ENCODE measurements around the gene ERP44. TPM values are rescaled to one million over a fixed set of nuclear protein-coding genes. Genes with fewer than 3 reads are reported as not detected.
"Not testable (repeated sequence)": the region's sequence is repeated elsewhere in the genome, so short reads cannot be mapped to it uniquely, and the experiment has no call there.

ERP44 gene
- total RNA-seq: 10 to 100 TPM; 10.1 to 15.7 (median 13.0) TPM

DNA sequence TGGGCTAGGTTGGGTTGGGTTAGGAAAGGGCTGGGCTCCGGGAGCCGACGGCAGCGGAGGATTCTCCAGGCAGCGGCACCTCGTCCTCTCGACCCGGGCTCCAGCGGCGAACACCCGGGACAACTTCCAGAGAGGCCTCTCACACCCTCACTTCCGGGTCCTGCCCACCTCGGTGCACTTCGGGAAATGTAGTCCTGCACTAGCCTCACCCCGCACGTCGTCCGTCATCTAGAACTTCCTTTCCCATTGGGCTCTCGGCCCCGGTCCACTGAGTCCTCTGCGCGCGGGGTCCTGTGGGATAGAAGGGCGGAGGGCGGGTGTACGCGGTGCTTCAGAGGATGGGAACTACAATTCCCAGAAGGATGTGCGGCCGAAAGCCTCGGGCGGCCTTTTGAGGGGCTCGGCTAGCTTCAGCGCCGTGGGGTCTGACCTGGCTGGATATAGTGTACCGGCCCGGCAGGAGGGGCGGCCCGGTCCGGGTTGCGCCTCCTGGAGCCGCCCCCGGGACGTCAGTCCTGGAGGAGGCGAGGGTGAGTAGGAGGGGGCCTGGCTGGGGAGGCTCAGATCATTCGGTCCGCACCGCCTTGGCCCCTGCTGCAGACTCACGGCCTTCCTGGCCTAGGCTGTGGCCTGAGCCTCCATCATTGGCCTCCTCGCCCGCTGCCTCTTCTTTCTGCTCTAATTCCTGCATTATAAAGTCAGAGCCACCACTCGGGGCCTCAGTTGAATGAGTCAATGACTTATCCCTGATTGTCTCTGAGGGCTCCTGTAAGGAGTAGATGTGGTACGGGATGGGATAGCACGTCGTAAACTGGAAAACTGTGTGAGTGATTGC is at the start of gene ERP44, which contains the start of gene INVS:
Gene ERP44, minus strand, starts transcription at position 114 of the 835 bp plus-strand sequence. CDS start 160 bp downstream, outside the sequence.
Gene INVS, plus strand, starts transcription at position 357 of the 835 bp plus-strand sequence. CDS start 5,279 bp downstream, outside the sequence.
- WGBS, 2 donors: 0 to 1% methylated on average over 28 to 54 of the region's 54 CpGs
- DNase-seq (ENCODE audit: low spot score in 2 of 2): peak; percentile 99 to 100
- intact Hi-C loops (cut with DNase I; ENCODE audit: low total_unique reads): no loop called here
- peak within 1 kb of the TSS; percentile 91 for H3K4me3 ChIP-seq (ENCODE audit: low read depth, poor library complexity, severe bottlenecking)
- TF ChIP-seq, protein P1, sequence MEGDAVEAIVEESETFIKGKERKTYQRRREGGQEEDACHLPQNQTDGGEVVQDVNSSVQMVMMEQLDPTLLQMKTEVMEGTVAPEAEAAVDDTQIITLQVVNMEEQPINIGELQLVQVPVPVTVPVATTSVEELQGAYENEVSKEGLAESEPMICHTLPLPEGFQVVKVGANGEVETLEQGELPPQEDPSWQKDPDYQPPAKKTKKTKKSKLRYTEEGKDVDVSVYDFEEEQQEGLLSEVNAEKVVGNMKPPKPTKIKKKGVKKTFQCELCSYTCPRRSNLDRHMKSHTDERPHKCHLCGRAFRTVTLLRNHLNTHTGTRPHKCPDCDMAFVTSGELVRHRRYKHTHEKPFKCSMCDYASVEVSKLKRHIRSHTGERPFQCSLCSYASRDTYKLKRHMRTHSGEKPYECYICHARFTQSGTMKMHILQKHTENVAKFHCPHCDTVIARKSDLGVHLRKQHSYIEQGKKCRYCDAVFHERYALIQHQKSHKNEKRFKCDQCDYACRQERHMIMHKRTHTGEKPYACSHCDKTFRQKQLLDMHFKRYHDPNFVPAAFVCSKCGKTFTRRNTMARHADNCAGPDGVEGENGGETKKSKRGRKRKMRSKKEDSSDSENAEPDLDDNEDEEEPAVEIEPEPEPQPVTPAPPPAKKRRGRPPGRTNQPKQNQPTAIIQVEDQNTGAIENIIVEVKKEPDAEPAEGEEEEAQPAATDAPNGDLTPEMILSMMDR (IDR thresholded peaks at IDR 0.05): no peak
- TF ChIP-seq POLR2A (IDR thresholded peaks at IDR 0.05): peak in 1 of 2 donors; percentile 22

DNA sequence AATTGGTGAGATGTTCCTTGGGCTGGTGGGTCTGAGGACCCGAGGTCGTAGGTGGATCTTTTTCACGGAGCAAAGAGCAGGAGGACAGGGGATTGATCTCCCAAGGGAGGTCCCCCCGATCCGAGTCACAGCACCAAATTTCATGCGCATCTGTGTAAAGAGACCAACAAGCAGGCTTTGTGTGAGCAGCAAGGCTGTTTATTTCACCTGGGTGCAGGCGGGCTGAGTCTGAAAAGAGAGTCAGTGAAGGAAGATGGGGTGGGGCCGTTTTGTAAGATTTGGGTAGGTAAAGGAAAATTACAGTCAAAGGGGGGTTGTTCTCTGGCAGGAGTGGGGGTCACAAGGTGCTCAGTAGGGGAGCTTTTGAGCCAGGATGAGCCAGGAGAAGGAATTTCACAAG is 47.2 kb upstream of the ERP44 start:
- DNase-seq (ENCODE audit: low spot score in 2 of 2); H3K4me3 ChIP-seq (ENCODE audit: low read depth, poor library complexity, severe bottlenecking); intact Hi-C loops (cut with DNase I; ENCODE audit: low total_unique reads): not testable (repeated sequence)
- 89 to 93% methylated on average over 8 of the region's 8 CpGs for WGBS, 2 donors

DNA sequence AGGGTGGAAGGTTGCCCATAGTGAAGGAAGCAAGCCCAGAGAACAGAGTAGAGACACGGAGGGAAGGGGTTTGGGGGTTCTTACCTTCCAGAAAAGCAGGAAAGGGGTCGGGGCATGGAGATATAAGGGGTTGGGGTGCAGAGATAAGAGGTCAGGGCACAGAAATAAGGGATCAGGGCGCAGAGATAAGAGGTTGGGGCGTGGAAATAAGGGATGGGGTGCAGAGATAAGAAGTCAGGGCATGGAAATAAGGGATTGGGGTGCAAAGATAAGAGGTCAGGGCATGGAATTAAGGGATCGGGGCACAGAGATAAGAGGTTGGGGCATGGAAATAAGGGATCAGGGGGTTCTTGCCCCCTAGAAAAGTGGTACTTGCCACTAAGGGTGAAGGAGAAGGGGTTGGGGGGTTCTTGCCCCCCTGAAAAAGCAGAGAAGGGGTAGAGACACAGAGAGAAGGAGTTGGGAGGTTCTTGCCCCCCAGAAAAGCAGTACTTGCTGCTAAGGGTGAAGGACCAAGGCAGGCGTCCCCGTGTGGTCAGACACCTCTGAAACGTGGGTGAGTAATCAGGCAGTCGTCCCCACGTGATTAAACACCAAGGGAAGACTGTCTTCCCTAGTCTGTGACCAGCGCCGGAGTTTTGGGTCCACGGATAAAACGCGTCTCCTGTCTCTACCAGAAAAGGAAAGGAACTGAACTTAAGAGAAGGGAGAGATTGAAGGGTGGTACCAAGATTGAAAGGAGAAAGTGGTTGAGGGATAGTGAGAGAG is 46.6 kb upstream of the ERP44 start:
- DNase-seq (ENCODE audit: low spot score in 2 of 2); H3K4me3 ChIP-seq (ENCODE audit: low read depth, poor library complexity, severe bottlenecking); intact Hi-C loops (cut with DNase I; ENCODE audit: low total_unique reads): not testable (repeated sequence)
- 93 to 94% methylated on average over 15 of the region's 15 CpGs for WGBS, 2 donors

DNA sequence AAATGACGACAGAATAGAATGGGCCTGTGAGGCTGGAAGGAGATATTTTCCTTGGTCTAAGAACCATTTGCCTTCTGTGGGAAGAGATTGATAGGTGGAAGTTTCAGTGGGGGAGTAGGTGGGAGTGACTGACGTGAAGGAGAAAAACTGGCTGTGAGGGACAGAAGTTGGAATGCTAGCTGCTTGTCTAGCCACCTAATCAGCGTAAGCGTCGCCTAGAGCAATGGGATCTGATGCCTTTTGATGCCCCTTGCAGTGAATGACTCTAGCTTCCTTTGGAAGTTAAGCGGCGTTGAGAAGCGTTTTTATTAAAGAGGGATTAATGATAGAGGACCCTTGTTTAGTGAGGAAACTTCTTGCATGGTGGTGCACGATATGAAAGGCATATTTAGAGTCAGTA is 43.1 kb upstream of the ERP44 start:
- intact Hi-C loops (cut with DNase I; ENCODE audit: low total_unique reads); H3K4me3 ChIP-seq (ENCODE audit: low read depth, poor library complexity, severe bottlenecking); DNase-seq (ENCODE audit: low spot score in 2 of 2): not testable (repeated sequence)
- 92% methylated on average over 9 of the region's 9 CpGs for whole genome bisulfite sequencing, 2 donors

DNA sequence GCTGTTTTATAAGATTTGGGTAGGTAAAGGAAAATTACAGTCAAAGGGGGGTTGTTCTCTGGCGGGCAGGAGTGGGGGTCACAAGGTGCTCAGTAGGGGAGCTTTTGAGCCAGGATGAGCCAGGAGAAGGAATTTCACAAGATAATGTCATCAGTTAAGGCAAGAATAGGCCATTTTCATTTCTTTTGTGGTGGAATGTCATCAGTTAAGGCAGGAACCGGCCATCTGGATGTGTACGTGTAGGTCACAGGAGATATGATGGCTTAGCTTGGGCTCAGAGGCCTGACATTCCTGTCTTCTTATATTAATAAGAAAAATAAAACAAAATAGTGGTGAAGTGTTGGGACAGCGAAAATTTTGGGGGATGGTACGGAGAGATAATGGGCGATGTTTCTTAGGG is 41.5 kb upstream of the ERP44 start:
- DNase-seq (ENCODE audit: low spot score in 2 of 2): not testable (repeated sequence)
- WGBS, 2 donors: 97 to 98% methylated on average over 6 of the region's 6 CpGs

DNA sequence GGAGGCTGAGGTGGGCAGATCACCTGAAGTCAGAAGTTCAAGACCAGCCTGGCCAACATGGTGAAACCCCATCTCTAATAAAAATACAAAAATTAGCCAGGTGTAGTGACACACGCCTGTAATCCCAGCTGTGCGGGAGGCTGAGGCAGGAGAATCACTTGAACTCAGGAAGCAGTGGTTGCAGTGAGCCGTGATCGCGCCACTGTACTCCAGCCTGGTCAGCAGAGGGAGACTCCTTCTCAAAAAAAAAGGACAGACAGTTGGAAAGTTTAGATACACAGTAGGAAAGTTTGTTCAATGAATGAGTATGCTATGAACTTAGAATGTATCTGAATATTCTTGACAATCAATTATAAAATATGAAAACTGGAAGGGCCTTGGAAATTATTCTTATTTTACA is 38.0 kb upstream of the ERP44 start:
- WGBS, 2 donors: 94 to 97% methylated on average over 5 of the region's 5 CpGs
- DNase-seq (ENCODE audit: low spot score in 2 of 2); intact Hi-C loops (cut with DNase I; ENCODE audit: low total_unique reads); H3K4me3 ChIP-seq (ENCODE audit: low read depth, poor library complexity, severe bottlenecking): not testable (repeated sequence)

More for the DNA sequence above, 41.5 kb upstream of the ERP44 start:
- intact Hi-C loops (cut with DNase I; ENCODE audit: low total_unique reads); H3K4me3 ChIP-seq (ENCODE audit: low read depth, poor library complexity, severe bottlenecking): not testable (repeated sequence)

DNA sequence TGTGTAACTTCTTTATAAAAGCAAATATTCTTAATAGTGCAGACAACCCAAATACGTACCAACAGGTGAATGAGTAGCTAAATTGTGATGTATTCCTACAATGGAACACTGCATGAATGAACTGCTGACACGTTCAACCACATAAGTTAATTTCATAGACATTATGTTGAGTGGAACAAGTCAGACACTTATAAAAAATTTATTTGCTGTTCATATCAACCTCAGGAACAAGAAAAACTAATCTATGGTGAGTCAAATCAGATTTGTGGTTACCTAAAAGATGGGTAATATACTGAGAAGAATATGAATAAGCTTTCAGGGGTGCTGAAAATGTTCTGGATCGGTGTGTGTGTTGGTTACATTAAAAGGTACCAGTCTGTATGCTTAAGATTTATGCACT is 35.9 kb upstream of the ERP44 start:
- intact Hi-C loops (cut with DNase I; ENCODE audit: low total_unique reads): no loop called here
- no peak for DNase-seq (ENCODE audit: low spot score in 2 of 2)
- TF ChIP-seq, protein P1 (IDR thresholded peaks at IDR 0.05): no peak
- TF ChIP-seq POLR2A (IDR thresholded peaks at IDR 0.05): no peak
- H3K4me3 ChIP-seq (ENCODE audit: low read depth, poor library complexity, severe bottlenecking): no peak overlapping the region
- WGBS, 2 donors: 95 to 98% methylated on average over 3 of the region's 3 CpGs

DNA sequence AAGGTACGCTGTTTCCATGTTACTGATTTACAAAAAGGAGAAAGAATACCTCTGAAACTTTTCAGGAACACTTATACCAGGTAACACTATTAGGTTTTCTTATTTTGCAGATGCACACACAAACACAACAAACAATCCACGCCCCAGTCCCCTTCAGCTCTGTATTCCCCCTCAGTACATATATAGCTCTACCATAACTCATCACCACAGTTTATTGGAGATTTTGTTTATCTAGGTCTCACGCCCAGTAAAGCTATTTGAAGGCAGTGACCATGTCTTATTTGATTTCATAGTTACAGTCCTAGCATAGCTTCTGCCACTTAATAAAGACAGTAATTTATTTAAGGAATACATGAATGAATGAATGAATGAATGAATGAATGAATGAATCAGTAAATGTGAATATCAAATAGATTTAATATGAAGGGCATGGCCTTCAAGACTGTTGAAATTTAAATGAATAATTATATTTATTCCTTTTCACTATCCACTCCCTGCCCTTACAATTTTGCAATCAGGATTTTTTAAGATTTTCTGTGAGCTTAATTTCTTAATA is 33.2 kb upstream of the ERP44 start:
- TF ChIP-seq, protein P1 (IDR thresholded peaks at IDR 0.05): no peak
- no peak for TF ChIP-seq POLR2A (IDR thresholded peaks at IDR 0.05)
- DNase-seq (ENCODE audit: low spot score in 2 of 2): no peak
- intact Hi-C loops (cut with DNase I; ENCODE audit: low total_unique reads): no loop called here
- WGBS, 2 donors: 97% methylated on average over 3 of the region's 3 CpGs
- H3K4me3 ChIP-seq (ENCODE audit: low read depth, poor library complexity, severe bottlenecking): no peak overlapping the region

Data from lower leg skin (tissue), 4 donors.